ENCODE measurements around the gene SHISA3.
"Not testable (repeated sequence)": the region's sequence is repeated elsewhere in the genome, so short reads cannot be mapped to it uniquely, and the experiment has no call there.

SHISA3 gene

DNA sequence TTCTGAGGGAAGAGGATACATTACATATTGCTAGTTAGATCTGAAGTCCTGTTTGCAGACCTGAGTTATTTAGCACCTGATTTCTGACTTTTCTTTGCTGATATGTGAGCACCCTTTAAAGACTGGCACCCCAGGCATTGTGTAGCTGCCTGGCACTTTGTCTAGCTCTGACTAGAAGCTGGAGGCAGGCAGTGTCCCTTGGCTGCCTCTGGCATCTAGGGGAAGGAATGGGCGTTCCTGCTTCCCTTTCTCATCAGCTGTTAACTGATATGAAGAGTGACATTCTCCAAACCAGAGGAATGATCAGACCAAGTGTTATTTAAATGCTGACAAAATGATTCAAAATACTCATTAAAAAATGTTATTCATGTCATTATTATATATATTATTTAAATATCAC, 30.3 kb upstream of the SHISA3 start:
- Histone ChIP-seq H3K27me3 (ENCODE audit: control insufficient read depth in 3 of 3, insufficient read depth in 3 of 3, low read depth in 1 of 3, low read length in 3 of 3) (no peaks in the 10 kb centered on the region), H3K23ac (ENCODE audit: low read depth, low read length, poor library complexity) (no peak overlapping the region), H4K8ac (ENCODE audit: low read depth, low read length) (no peak overlapping the region), H3K79me1 (ENCODE audit: low read depth, low read length) (no peaks in the 10 kb centered on the region), H2BK5ac (ENCODE audit: low read length) (no peak overlapping the region), H2AK5ac (ENCODE audit: low read depth, low read length) (no peak overlapping the region), H3K14ac (ENCODE audit: low read length) (no peak overlapping the region), H2BK120ac (ENCODE audit: low read depth, low read length) (no peak overlapping the region), H3K4me1 (ENCODE audit: control insufficient read depth in 2 of 2, insufficient read depth in 1 of 2, low read depth in 1 of 2, low read length in 2 of 2) (no peaks in the 10 kb centered on the region), H3K27ac (replicated peaks; ENCODE audit: low read length) (no peak overlapping the region), H3K9me3 (replicated peaks in 1 of 2; ENCODE audit: control insufficient read depth in 2 of 2, insufficient read depth in 1 of 2, low read depth in 1 of 2, low read length in 2 of 2) (no peaks in the 10 kb centered on the region), H3K4me2 (ENCODE audit: insufficient read depth, low read length, poor library complexity, severe bottlenecking) (no peak overlapping the region), H3K9ac (ENCODE audit: low read depth, low read length, poor library complexity) (no peak overlapping the region), H3K36me3 (replicated peaks in 1 of 2; ENCODE audit: control insufficient read depth in 2 of 2, insufficient read depth in 2 of 2, low read length in 2 of 2) (no peaks in the 10 kb centered on the region), H2BK12ac (ENCODE audit: low read length) (no peak overlapping the region), H3K4me3 (ENCODE audit: low read length in 2 of 2) (no peak overlapping the region), H3K4ac (ENCODE audit: low read length) (no peak overlapping the region), H4K91ac (ENCODE audit: low read depth, low read length, poor library complexity) (no peak overlapping the region), H2BK15ac (ENCODE audit: low read length) (no peak overlapping the region), H3K18ac (ENCODE audit: low read length) (no peak overlapping the region), H2AFZ (ENCODE audit: low read length) (no peak overlapping the region)
- WGBS, 2 donors (ENCODE audit: extremely low coverage in 2 of 2, insufficient read length in 2 of 2, insufficient replicate concordance in 1 of 2): no CpG with 5 or more reads among the region's 1 CpG
- DNase-seq (ENCODE audit: low spot score): no peak

DNA sequence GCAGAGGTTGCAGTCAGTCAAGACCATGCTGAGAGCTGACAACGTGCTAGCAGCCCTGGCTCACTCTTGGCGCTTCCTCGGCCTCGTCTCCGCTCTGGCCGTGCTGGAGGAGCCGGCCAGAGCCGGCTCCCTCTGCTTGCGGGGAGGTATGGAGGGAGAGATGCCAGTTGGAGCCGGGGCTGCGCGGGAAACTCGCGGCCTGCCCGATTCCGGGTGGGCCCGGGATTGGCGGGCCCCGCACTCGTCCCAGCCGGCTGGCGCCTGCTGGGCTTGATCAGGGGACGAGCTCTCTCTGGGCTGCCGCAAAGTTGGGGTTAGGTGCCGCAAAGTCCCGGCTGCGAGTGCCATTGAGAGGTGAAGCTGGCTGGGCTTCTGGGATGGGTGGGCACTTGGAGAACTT, 27.8 kb upstream of the SHISA3 start:
- H3K4me3 ChIP-seq (ENCODE audit: low read length in 2 of 2): no peak overlapping the region
- no peaks in the 10 kb centered on the region for H3K9me3 ChIP-seq (replicated peaks in 1 of 2; ENCODE audit: control insufficient read depth in 2 of 2, insufficient read depth in 1 of 2, low read depth in 1 of 2, low read length in 2 of 2)
- H3K18ac ChIP-seq (ENCODE audit: low read length): no peak overlapping the region
- H4K91ac ChIP-seq (ENCODE audit: low read depth, low read length, poor library complexity): no peak overlapping the region
- no peak overlapping the region for H2BK120ac ChIP-seq (ENCODE audit: low read depth, low read length)
- no peak overlapping the region for H3K23ac ChIP-seq (ENCODE audit: low read depth, low read length, poor library complexity)
- no peaks in the 10 kb centered on the region for H3K27me3 ChIP-seq (ENCODE audit: control insufficient read depth in 3 of 3, insufficient read depth in 3 of 3, low read depth in 1 of 3, low read length in 3 of 3)
- H3K14ac ChIP-seq (ENCODE audit: low read length): no peak overlapping the region
- no peak overlapping the region for H3K9ac ChIP-seq (ENCODE audit: low read depth, low read length, poor library complexity)
- H2AFZ ChIP-seq (ENCODE audit: low read length): no peak overlapping the region
- no peak overlapping the region for H2AK5ac ChIP-seq (ENCODE audit: low read depth, low read length)
- no CpG with 5 or more reads among the region's 27 CpGs for WGBS, 2 donors (ENCODE audit: extremely low coverage in 2 of 2, insufficient read length in 2 of 2, insufficient replicate concordance in 1 of 2)
- H3K4me1 ChIP-seq (ENCODE audit: control insufficient read depth in 2 of 2, insufficient read depth in 1 of 2, low read depth in 1 of 2, low read length in 2 of 2): no peaks in the 10 kb centered on the region
- DNase-seq (ENCODE audit: low spot score): no peak
- H3K4me2 ChIP-seq (ENCODE audit: insufficient read depth, low read length, poor library complexity, severe bottlenecking): no peak overlapping the region
- no peak overlapping the region for H2BK15ac ChIP-seq (ENCODE audit: low read length)
- H2BK12ac ChIP-seq (ENCODE audit: low read length): no peak overlapping the region
- H3K36me3 ChIP-seq (replicated peaks in 1 of 2; ENCODE audit: control insufficient read depth in 2 of 2, insufficient read depth in 2 of 2, low read length in 2 of 2): no peaks in the 10 kb centered on the region
- no peak overlapping the region for H2BK5ac ChIP-seq (ENCODE audit: low read length)
- no peak overlapping the region for H4K8ac ChIP-seq (ENCODE audit: low read depth, low read length)
- H3K4ac ChIP-seq (ENCODE audit: low read length): no peak overlapping the region
- H3K79me1 ChIP-seq (ENCODE audit: low read depth, low read length): no peaks in the 10 kb centered on the region
- no peak overlapping the region for H3K27ac ChIP-seq (replicated peaks; ENCODE audit: low read length)

DNA sequence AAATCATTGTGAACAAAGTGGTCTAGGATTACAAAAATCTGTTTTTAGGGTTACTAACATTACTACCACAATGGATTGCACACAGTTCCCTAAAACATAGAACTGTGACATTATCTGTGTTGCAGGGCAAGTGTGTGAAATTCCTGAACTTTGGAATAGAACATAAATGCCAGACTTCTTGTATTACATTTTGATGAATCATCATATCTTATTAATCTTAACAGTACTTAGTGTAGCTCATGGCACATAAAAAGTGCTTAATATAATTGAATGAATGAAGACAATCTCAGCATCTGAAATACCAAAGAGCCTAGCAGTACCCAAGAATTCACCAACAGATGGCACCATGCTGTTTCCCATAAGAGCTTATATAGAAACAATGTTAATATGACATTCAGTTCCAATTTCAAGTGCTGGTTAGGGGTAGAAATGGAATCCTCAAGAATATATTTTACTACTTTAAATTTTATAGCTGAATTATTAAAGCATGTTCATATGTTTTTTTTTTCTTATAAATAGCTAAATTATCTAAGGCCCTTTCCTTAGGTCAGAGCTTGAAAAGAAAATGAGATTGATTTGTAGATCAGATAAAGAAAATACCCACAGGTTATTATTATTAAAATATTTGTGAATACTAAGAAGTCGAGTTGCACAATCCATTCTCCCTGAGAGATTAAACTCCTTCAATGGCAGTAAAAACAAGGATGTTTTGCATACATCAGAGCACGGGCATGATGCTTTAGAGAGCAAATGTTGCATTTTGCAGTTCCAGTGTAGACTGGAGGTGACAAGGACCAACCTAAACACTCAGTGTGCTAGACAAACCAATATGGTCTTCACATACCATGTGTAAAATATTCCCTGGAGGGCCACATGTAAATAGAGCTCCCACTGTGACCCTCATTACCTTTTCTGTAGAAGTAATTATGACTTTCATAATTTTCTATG, 25.7 kb upstream of the SHISA3 start:
- Histone ChIP-seq H3K4me3 (ENCODE audit: low read length in 2 of 2) (no peak overlapping the region), H2BK15ac (ENCODE audit: low read length) (no peak overlapping the region), H4K8ac (ENCODE audit: low read depth, low read length) (no peak overlapping the region), H3K9ac (ENCODE audit: low read depth, low read length, poor library complexity) (no peak overlapping the region), H3K36me3 (replicated peaks in 1 of 2; ENCODE audit: control insufficient read depth in 2 of 2, insufficient read depth in 2 of 2, low read length in 2 of 2) (no peaks in the 10 kb centered on the region), H2BK120ac (ENCODE audit: low read depth, low read length) (no peak overlapping the region), H3K18ac (ENCODE audit: low read length) (no peak overlapping the region), H3K79me1 (ENCODE audit: low read depth, low read length) (no peaks in the 10 kb centered on the region), H3K4ac (ENCODE audit: low read length) (no peak overlapping the region), H4K91ac (ENCODE audit: low read depth, low read length, poor library complexity) (no peak overlapping the region), H3K4me1 (ENCODE audit: control insufficient read depth in 2 of 2, insufficient read depth in 1 of 2, low read depth in 1 of 2, low read length in 2 of 2) (no peaks in the 10 kb centered on the region), H3K27me3 (ENCODE audit: control insufficient read depth in 3 of 3, insufficient read depth in 3 of 3, low read depth in 1 of 3, low read length in 3 of 3) (no peaks in the 10 kb centered on the region), H3K14ac (ENCODE audit: low read length) (no peak overlapping the region), H2BK5ac (ENCODE audit: low read length) (no peak overlapping the region), H3K27ac (replicated peaks; ENCODE audit: low read length) (no peak overlapping the region), H3K23ac (ENCODE audit: low read depth, low read length, poor library complexity) (no peak overlapping the region), H2AFZ (ENCODE audit: low read length) (no peak overlapping the region), H2BK12ac (ENCODE audit: low read length) (no peak overlapping the region), H2AK5ac (ENCODE audit: low read depth, low read length) (no peak overlapping the region), H3K9me3 (replicated peaks in 1 of 2; ENCODE audit: control insufficient read depth in 2 of 2, insufficient read depth in 1 of 2, low read depth in 1 of 2, low read length in 2 of 2) (no peaks in the 10 kb centered on the region), H3K4me2 (ENCODE audit: insufficient read depth, low read length, poor library complexity, severe bottlenecking) (no peak overlapping the region)
- no peak for DNase-seq (ENCODE audit: low spot score)
- no CpG with 5 or more reads among the region's 2 CpGs for WGBS, 2 donors (ENCODE audit: extremely low coverage in 2 of 2, insufficient read length in 2 of 2, insufficient replicate concordance in 1 of 2)

GRCh38 chr4:42372303-42372702, 25.0 kb upstream of the SHISA3 start:
- no CpG with 5 or more reads among the region's 6 CpGs for WGBS, 2 donors (ENCODE audit: extremely low coverage in 2 of 2, insufficient read length in 2 of 2, insufficient replicate concordance in 1 of 2)

More at GRCh38 chr4:42372303-42372702, 25.0 kb upstream of the SHISA3 start:
- DNase-seq (ENCODE audit: low spot score); H2BK120ac ChIP-seq (ENCODE audit: low read depth, low read length); H3K27ac ChIP-seq (replicated peaks; ENCODE audit: low read length); H3K14ac ChIP-seq (ENCODE audit: low read length); H4K8ac ChIP-seq (ENCODE audit: low read depth, low read length); H3K4me2 ChIP-seq (ENCODE audit: insufficient read depth, low read length, poor library complexity, severe bottlenecking); H3K9ac ChIP-seq (ENCODE audit: low read depth, low read length, poor library complexity); H4K91ac ChIP-seq (ENCODE audit: low read depth, low read length, poor library complexity); H2AFZ ChIP-seq (ENCODE audit: low read length); H3K4ac ChIP-seq (ENCODE audit: low read length); H3K4me3 ChIP-seq (ENCODE audit: low read length in 2 of 2); H3K23ac ChIP-seq (ENCODE audit: low read depth, low read length, poor library complexity); H3K18ac ChIP-seq (ENCODE audit: low read length); H3K4me1 ChIP-seq (ENCODE audit: control insufficient read depth in 2 of 2, insufficient read depth in 1 of 2, low read depth in 1 of 2, low read length in 2 of 2); H3K9me3 ChIP-seq (replicated peaks in 1 of 2; ENCODE audit: control insufficient read depth in 2 of 2, insufficient read depth in 1 of 2, low read depth in 1 of 2, low read length in 2 of 2); H2AK5ac ChIP-seq (ENCODE audit: low read depth, low read length); H3K27me3 ChIP-seq (ENCODE audit: control insufficient read depth in 3 of 3, insufficient read depth in 3 of 3, low read depth in 1 of 3, low read length in 3 of 3); H2BK12ac ChIP-seq (ENCODE audit: low read length); H2BK15ac ChIP-seq (ENCODE audit: low read length); H3K79me1 ChIP-seq (ENCODE audit: low read depth, low read length); H3K36me3 ChIP-seq (replicated peaks in 1 of 2; ENCODE audit: control insufficient read depth in 2 of 2, insufficient read depth in 2 of 2, low read length in 2 of 2); H2BK5ac ChIP-seq (ENCODE audit: low read length): not testable (repeated sequence)
